ENCODE data around the gene APBA2.

DNA sequence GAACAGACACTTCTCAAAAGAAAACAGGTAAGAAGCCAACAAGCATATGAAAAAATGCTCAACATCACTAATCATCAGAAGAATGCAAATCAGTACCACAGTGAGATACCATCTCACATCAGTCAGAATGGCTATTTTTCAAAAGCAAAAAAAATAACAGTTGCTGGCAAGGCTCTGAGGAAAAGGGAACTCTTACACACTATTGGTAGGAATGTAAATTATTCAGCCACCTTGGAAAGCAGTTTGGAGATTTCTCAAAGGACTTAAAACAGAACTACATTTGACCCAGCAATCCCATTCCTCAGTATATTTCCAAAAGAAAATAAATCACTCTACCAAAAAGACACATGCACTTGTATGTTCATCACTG lies 95.6 kb downstream of the APBA2 start:
- TF ChIP-seq CTCF (IDR thresholded peaks at IDR 0.05) (no peak), POLR2A (IDR thresholded peaks at IDR 0.05) (no peak)
